Measurements from ENCODE around the gene SYAP1.

The SYAP1 gene

GRCh38 chrX:16719334-16720084, at the start of gene SYAP1:
Gene SYAP1 (plus strand): TSS chrX:16719612. CDS start chrX:16719725, 113 bp downstream.
- peak within 1 kb of the TSS; percentile 81 for H3K27ac ChIP-seq
- peak; percentile 66 for DNase-seq (ENCODE audit: low spot score)
- ChIA-PET POLR2A (ENCODE audit: low non-redundant PET) (interaction anchor here (0.6 to 1.0 kb wide), 2 partner anchors 52 to 63 kb away, joined by 3 to 4 read pairs; no protein-coding TSS in a partner anchor), CTCF (interaction anchor here (0.6 kb wide), 2 partner anchors 83 to 402 kb away, joined by 4 to 8 read pairs; no protein-coding TSS in a partner anchor)
- TF ChIP-seq, protein P1, sequence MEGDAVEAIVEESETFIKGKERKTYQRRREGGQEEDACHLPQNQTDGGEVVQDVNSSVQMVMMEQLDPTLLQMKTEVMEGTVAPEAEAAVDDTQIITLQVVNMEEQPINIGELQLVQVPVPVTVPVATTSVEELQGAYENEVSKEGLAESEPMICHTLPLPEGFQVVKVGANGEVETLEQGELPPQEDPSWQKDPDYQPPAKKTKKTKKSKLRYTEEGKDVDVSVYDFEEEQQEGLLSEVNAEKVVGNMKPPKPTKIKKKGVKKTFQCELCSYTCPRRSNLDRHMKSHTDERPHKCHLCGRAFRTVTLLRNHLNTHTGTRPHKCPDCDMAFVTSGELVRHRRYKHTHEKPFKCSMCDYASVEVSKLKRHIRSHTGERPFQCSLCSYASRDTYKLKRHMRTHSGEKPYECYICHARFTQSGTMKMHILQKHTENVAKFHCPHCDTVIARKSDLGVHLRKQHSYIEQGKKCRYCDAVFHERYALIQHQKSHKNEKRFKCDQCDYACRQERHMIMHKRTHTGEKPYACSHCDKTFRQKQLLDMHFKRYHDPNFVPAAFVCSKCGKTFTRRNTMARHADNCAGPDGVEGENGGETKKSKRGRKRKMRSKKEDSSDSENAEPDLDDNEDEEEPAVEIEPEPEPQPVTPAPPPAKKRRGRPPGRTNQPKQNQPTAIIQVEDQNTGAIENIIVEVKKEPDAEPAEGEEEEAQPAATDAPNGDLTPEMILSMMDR (conservative IDR thresholded peaks at IDR 0.05; ENCODE audit: low read depth), result no peak

DNA sequence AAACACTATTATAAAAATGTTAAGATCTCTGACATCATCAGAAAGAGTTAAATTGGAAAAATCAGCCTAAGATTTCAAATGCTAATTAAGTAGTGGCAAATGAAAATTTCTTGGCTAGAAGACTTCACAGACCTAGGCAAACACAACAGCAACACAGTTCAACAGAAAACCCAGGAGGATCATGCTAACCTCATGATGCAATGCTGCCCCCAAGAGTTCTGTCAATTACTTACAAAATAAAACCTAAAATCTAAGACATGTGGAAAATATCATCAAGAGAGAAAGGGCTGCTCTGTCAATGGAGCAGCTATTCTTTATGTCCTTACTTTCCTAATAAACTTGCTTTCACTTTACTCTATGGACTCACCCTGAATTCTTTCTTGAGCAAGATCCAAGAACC, 48.4 kb upstream of the SYAP1 start:
- peak; percentile 21 for DNase-seq (ENCODE audit: low spot score)
- H3K27ac ChIP-seq, result no peak overlapping the region
- TF ChIP-seq, protein P1 (conservative IDR thresholded peaks at IDR 0.05; ENCODE audit: low read depth), result peak; percentile 23; the same call in 1 of the 2 replicates
- ChIA-PET CTCF (no interaction called here), POLR2A (ENCODE audit: low non-redundant PET) (no interaction called here)

- DNase-seq (ENCODE audit: low spot score), result no peak
- H3K27ac ChIP-seq, result no peak overlapping the region
- ChIA-PET CTCF (interaction anchor here (0.6 to 0.9 kb wide), 2 partner anchors 16 to 21 kb away, joined by 3 read pairs; no protein-coding TSS in a partner anchor), POLR2A (ENCODE audit: low non-redundant PET) (no interaction called here)
- TF ChIP-seq, protein P1 (conservative IDR thresholded peaks at IDR 0.05; ENCODE audit: low read depth), result no peak
Observed at GRCh38 chrX:16678689-16679088, 40.7 kb upstream of the SYAP1 start.

GRCh38 chrX:16683007-16683664, 36.3 kb upstream of the SYAP1 start:
- POLR2A ChIA-PET (ENCODE audit: low non-redundant PET), result no interaction called here

GRCh38 chrX:16687514-16687913, 31.9 kb upstream of the SYAP1 start:
- no peak for DNase-seq (ENCODE audit: low spot score)
- ChIA-PET POLR2A (ENCODE audit: low non-redundant PET) (no interaction called here), CTCF (no interaction called here)

More at GRCh38 chrX:16683007-16683664, 36.3 kb upstream of the SYAP1 start:
- TF ChIP-seq, protein P1 (conservative IDR thresholded peaks at IDR 0.05; ENCODE audit: low read depth), result no peak
- no peak for DNase-seq (ENCODE audit: low spot score)
- H3K27ac ChIP-seq, result no peak overlapping the region
- CTCF ChIA-PET, result interaction anchor here (0.6 kb wide), 1 partner anchor 190 kb away, joined by 4 read pairs; no protein-coding TSS in a partner anchor

More at GRCh38 chrX:16687514-16687913, 31.9 kb upstream of the SYAP1 start:
- H3K27ac ChIP-seq, result no peak overlapping the region
- TF ChIP-seq, protein P1 (conservative IDR thresholded peaks at IDR 0.05; ENCODE audit: low read depth), result no peak

All from RWPE1 (cell line).